ACC112 (cell line): Measurements from ENCODE around the gene CTNNA3.

Experiments
- H2AFZ ChIP-seq: fragments of 200-600 bp; sonication (generic); one replicate; pipeline ENCODE4 v1.6.0; 2017; ENCODE audit warnings: antibody characterized with exemption, low read length; ENCODE audit not compliant: unreplicated experiment
- H3K27ac ChIP-seq: fragments of 200-600 bp; sonication (generic); 2 replicates; pipeline ENCODE4 v1.5.1; 2014; ENCODE audit warnings: low read depth, mild to moderate bottlenecking, antibody characterized with exemption, low read length, moderate library complexity
- H3K27me3 ChIP-seq: fragments of 200-600 bp; sonication (generic); 2 replicates; pipeline ENCODE4 v1.6.1; 2014; ENCODE audit warnings: mild to moderate bottlenecking, antibody characterized with exemption, low read length, moderate library complexity, mixed read lengths; ENCODE audit not compliant: insufficient read depth
- H3K36me3 ChIP-seq: fragments of 200-600 bp; sonication (generic); 2 replicates; pipeline ENCODE4 v1.6.1; 2016; ENCODE audit warnings: mild to moderate bottlenecking, antibody characterized with exemption, low read length, moderate library complexity, mixed read lengths; ENCODE audit not compliant: insufficient read depth
- H3K4me1 ChIP-seq: fragments of 200-600 bp; sonication (generic); one replicate; pipeline ENCODE4 v1.6.1; 2016; ENCODE audit warnings: low read length, mixed read lengths; ENCODE audit not compliant: insufficient read depth, unreplicated experiment, control insufficient read depth
- H3K4me3 ChIP-seq: fragments of 200-600 bp; sonication (generic); 2 replicates; pipeline ENCODE4 v1.5.1; 2014; ENCODE audit warnings: mild to moderate bottlenecking, low read depth, low read length
- H3K79me2 ChIP-seq: fragments of 200-600 bp; sonication (generic); one replicate; pipeline ENCODE4 v1.6.0; 2016; ENCODE audit warnings: low read length; ENCODE audit not compliant: control insufficient read depth, unreplicated experiment, insufficient read depth

The CTNNA3 gene

GRCh38 chr10:67666416-67667034 is 29.5 kb downstream of the CTNNA3 start:
- peak overlapping the region; percentile 26 for H2AFZ ChIP-seq
- H3K4me3 ChIP-seq = no peak overlapping the region
- peaks cover 6% of the 10 kb centered on the region for H3K4me1 ChIP-seq
- no peak overlapping the region for H3K27ac ChIP-seq
- no peaks in the 10 kb centered on the region for H3K36me3 ChIP-seq
- H3K79me2 ChIP-seq = no peaks in the 10 kb centered on the region
- peaks cover 5% of the 10 kb centered on the region; the same call in 1 of the 2 replicates for H3K27me3 ChIP-seq

- H2AFZ ChIP-seq = no peak overlapping the region
Observed at GRCh38 chr10:67665491-67665890, 30.5 kb downstream of the CTNNA3 start.

GRCh38 chr10:67664942-67665341 is 31.1 kb downstream of the CTNNA3 start:
- H3K36me3 ChIP-seq = no peaks in the 10 kb centered on the region
- H2AFZ ChIP-seq = no peak overlapping the region
- no peaks in the 10 kb centered on the region for H3K79me2 ChIP-seq
- H3K4me1 ChIP-seq = peaks cover under 1% of the 10 kb centered on the region
- H3K4me3 ChIP-seq = no peak overlapping the region
- H3K27me3 ChIP-seq = peaks cover 5% of the 10 kb centered on the region; the same call in 1 of the 2 replicates
- no peak overlapping the region for H3K27ac ChIP-seq

More at GRCh38 chr10:67665491-67665890, 30.5 kb downstream of the CTNNA3 start:
- no peaks in the 10 kb centered on the region for H3K36me3 ChIP-seq
- no peaks in the 10 kb centered on the region for H3K79me2 ChIP-seq
- no peak overlapping the region for H3K4me3 ChIP-seq
- H3K27ac ChIP-seq = no peak overlapping the region
- H3K27me3 ChIP-seq = peaks cover 5% of the 10 kb centered on the region; the same call in 1 of the 2 replicates
- peaks cover 5% of the 10 kb centered on the region for H3K4me1 ChIP-seq

GRCh38 chr10:67663449-67664087 is 32.4 kb downstream of the CTNNA3 start:
- Histone ChIP-seq H2AFZ (no peak overlapping the region), H3K4me1 (no peaks in the 10 kb centered on the region), H3K79me2 (no peaks in the 10 kb centered on the region), H3K27ac (no peak overlapping the region), H3K27me3 (peaks cover 10% of the 10 kb centered on the region), H3K36me3 (no peaks in the 10 kb centered on the region), H3K4me3 (no peak overlapping the region)

- Histone ChIP-seq H3K36me3 (no peaks in the 10 kb centered on the region), H3K4me3 (no peak overlapping the region)
Observed at GRCh38 chr10:67662415-67662814, 33.6 kb downstream of the CTNNA3 start.

GRCh38 chr10:67659497-67659896 is 36.5 kb downstream of the CTNNA3 start:
- peaks cover 25% of the 10 kb centered on the region for H3K27me3 ChIP-seq
- H3K36me3 ChIP-seq = no peaks in the 10 kb centered on the region
- no peak overlapping the region for H3K27ac ChIP-seq
- H3K79me2 ChIP-seq = no peaks in the 10 kb centered on the region
- no peaks in the 10 kb centered on the region for H3K4me1 ChIP-seq
- no peak overlapping the region for H3K4me3 ChIP-seq
- no peak overlapping the region for H2AFZ ChIP-seq

More at GRCh38 chr10:67662415-67662814, 33.6 kb downstream of the CTNNA3 start:
- Histone ChIP-seq H3K27me3 (peaks cover 15% of the 10 kb centered on the region), H3K4me1 (no peaks in the 10 kb centered on the region), H3K27ac (no peak overlapping the region), H2AFZ (no peak overlapping the region), H3K79me2 (no peaks in the 10 kb centered on the region)

- Histone ChIP-seq H3K27ac (no peak overlapping the region), H3K4me1 (no peaks in the 10 kb centered on the region), H3K27me3 (peaks cover 25% of the 10 kb centered on the region), H3K36me3 (no peaks in the 10 kb centered on the region), H3K79me2 (no peaks in the 10 kb centered on the region), H3K4me3 (no peak overlapping the region), H2AFZ (no peak overlapping the region)
Observed at GRCh38 chr10:67657775-67658174, 38.2 kb downstream of the CTNNA3 start.

GRCh38 chr10:67650558-67650957 is 45.4 kb downstream of the CTNNA3 start:
- no peaks in the 10 kb centered on the region for H3K79me2 ChIP-seq
- peaks cover 27% of the 10 kb centered on the region for H3K27me3 ChIP-seq
- H2AFZ ChIP-seq = no peak overlapping the region
- H3K36me3 ChIP-seq = no peaks in the 10 kb centered on the region
- H3K4me3 ChIP-seq = no peak overlapping the region
- H3K27ac ChIP-seq = no peak overlapping the region
- no peaks in the 10 kb centered on the region for H3K4me1 ChIP-seq

- H3K4me3 ChIP-seq = no peak overlapping the region
- H3K79me2 ChIP-seq = no peaks in the 10 kb centered on the region
- peaks cover 27% of the 10 kb centered on the region for H3K27me3 ChIP-seq
- no peak overlapping the region for H2AFZ ChIP-seq
- H3K27ac ChIP-seq = no peak overlapping the region
- no peaks in the 10 kb centered on the region for H3K4me1 ChIP-seq
- no peaks in the 10 kb centered on the region for H3K36me3 ChIP-seq
Observed at GRCh38 chr10:67648613-67649229, 47.3 kb downstream of the CTNNA3 start.

GRCh38 chr10:67630904-67631303 is 65.1 kb downstream of the CTNNA3 start:
- no peak overlapping the region for H3K4me3 ChIP-seq
- H3K36me3 ChIP-seq = no peaks in the 10 kb centered on the region
- no peak overlapping the region for H3K27ac ChIP-seq
- H2AFZ ChIP-seq = no peak overlapping the region
- no peaks in the 10 kb centered on the region for H3K79me2 ChIP-seq
- no peaks in the 10 kb centered on the region for H3K27me3 ChIP-seq
- H3K4me1 ChIP-seq = no peaks in the 10 kb centered on the region
